ENCODE measurements around the gene PRLR. TPM values are rescaled to one million over a fixed set of nuclear protein-coding genes. Genes with fewer than 3 reads are reported as not detected.

Gene PRLR
- total RNA-seq, 1 experiment from 2014 or later: 0.59 TPM

DNA sequence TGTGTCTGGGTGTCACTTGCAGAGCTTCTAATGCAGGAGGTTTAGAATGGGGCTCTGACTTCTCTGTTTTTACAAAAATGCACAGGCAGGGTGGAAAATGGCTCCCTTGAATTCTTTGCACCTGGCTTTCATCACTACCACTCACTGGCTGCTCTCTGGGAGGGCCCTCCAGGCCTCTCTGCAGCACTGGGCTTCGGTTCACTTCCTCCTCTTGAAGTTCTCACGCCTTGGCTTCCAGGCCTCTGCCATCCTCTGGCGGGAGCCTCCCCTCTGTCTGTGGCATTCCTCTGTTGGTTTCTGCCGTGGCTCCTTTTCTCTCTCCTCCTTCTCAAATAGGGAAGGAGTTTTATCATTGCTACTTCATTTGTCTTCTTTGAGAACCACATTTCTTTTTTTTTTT lies 2.8 kb upstream of the PRLR start:
- Mint-ChIP-seq H3K4me1 (ENCODE audit: low read depth, unreplicated experiment) (peaks cover 21% of the 10 kb centered on the region), H3K27ac (ENCODE audit: unreplicated experiment) (no peak overlapping the region), H3K4me3 (ENCODE audit: low read depth, unreplicated experiment) (no peak overlapping the region), H3K36me3 (ENCODE audit: insufficient read depth, unreplicated experiment) (peaks cover 5% of the 10 kb centered on the region), H3K9me3 (ENCODE audit: low read depth, unreplicated experiment) (no peaks in the 10 kb centered on the region), H3K27me3 (ENCODE audit: unreplicated experiment) (peaks cover 43% of the 10 kb centered on the region)
- TF ChIP-seq, protein P1, sequence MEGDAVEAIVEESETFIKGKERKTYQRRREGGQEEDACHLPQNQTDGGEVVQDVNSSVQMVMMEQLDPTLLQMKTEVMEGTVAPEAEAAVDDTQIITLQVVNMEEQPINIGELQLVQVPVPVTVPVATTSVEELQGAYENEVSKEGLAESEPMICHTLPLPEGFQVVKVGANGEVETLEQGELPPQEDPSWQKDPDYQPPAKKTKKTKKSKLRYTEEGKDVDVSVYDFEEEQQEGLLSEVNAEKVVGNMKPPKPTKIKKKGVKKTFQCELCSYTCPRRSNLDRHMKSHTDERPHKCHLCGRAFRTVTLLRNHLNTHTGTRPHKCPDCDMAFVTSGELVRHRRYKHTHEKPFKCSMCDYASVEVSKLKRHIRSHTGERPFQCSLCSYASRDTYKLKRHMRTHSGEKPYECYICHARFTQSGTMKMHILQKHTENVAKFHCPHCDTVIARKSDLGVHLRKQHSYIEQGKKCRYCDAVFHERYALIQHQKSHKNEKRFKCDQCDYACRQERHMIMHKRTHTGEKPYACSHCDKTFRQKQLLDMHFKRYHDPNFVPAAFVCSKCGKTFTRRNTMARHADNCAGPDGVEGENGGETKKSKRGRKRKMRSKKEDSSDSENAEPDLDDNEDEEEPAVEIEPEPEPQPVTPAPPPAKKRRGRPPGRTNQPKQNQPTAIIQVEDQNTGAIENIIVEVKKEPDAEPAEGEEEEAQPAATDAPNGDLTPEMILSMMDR (IDR thresholded peaks at IDR 0.05; ENCODE audit: unreplicated experiment): no peak
- CTCF ChIA-PET: no interaction called here
- no TSS peak for BruUV-seq (replicated peaks)
- intact Hi-C loops (cut with micrococcal nuclease; ENCODE audit: unreplicated experiment): no loop called here
- DNase-seq: no peak

DNA sequence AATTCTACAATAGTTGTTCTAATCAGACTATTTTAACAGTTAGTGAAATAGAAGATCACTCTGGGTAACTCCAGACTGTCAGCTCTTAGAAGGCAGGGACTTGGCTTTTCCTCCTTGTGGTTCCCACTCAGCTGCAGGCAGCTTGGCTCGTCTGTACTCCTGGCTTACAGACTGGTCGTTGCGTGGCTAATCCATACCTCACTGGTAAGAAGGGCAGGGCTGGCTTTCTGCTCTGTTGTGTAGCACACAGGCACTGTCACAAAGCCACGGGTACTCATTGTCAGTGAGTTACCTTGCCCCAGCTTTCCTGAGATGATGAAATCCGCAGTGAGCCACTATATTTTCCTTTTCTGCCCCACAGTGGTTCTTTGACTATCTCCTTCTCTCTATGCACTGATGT lies 1.8 kb upstream of the PRLR start:
- H3K27ac Mint-ChIP-seq (ENCODE audit: unreplicated experiment): no peak overlapping the region

DNA sequence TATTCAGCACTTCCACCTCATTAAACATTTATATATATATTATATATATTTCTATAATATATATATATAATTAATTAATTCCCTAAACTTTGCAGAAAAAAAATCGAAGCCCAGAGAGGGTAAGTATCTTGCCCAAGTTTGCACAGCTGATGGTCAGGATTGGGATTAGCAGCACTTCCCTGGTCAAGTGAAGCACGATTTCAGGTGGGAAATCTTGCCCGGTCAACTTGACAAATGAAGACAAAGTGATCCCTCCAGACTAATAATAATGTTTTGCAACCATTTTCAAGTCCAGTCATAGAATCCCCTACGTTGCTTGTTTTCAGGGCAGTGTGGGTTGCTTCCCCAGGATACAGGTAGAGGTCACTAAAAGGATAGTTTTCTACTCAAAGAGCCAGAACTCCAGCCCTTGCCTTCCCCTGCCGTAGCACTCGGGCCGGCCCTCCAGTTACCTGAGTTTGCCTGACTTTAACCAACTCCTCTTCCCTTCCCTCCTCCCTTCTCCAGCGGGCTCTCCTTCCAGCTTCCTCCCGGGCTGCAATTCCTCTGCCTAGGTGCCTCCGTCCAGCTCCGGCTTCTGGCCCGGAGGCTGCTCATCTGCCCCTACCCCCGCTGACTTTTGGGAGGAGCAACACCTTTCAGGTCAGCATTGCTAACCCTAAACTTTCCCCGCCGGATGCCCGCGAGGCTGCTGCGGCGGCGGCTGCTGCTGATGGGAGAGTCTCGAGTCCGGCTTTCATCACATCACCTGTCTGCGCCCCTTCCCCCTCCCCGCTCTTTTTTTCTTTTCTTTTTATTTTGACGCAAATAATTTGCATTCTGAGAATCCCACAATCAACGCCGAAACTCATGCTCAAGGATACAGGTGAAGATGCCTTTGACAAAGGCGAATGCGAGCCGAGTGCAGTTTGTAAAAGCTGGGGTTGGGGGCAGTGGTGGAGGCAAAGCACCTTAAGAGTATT lies 930 bp downstream of the PRLR start:
- peaks cover 10% of the 10 kb centered on the region for H3K4me1 Mint-ChIP-seq (ENCODE audit: low read depth, unreplicated experiment)
- H3K27me3 Mint-ChIP-seq (ENCODE audit: unreplicated experiment): peaks cover 70% of the 10 kb centered on the region
- peak overlapping the region; percentile 72 for H3K4me3 Mint-ChIP-seq (ENCODE audit: low read depth, unreplicated experiment)
- intact Hi-C loops (cut with micrococcal nuclease; ENCODE audit: unreplicated experiment): loop anchor here (1.0 to 10.0 kb wide), 2 partner anchors 370 to 695 kb away; no protein-coding TSS in a partner anchor
- TF ChIP-seq, protein P1 (IDR thresholded peaks at IDR 0.05; ENCODE audit: unreplicated experiment): no peak
- peak; percentile 55 for DNase-seq
- peak overlapping the region; percentile 37 for H3K27ac Mint-ChIP-seq (ENCODE audit: unreplicated experiment)
- no TSS peak for BruUV-seq (replicated peaks)
- no peaks in the 10 kb centered on the region for H3K9me3 Mint-ChIP-seq (ENCODE audit: low read depth, unreplicated experiment)
- CTCF ChIA-PET: interaction anchor here (0.6 to 1.5 kb wide), 4 partner anchors 130 to 370 kb away, joined by 3 to 5 read pairs (median 3); no protein-coding TSS in a partner anchor
- H3K36me3 Mint-ChIP-seq (ENCODE audit: insufficient read depth, unreplicated experiment): peaks cover 5% of the 10 kb centered on the region

More for the DNA sequence above, 1.8 kb upstream of the PRLR start:
- H3K4me1 Mint-ChIP-seq (ENCODE audit: low read depth, unreplicated experiment): peaks cover 11% of the 10 kb centered on the region
- no peak for DNase-seq
- no TSS peak for BruUV-seq (replicated peaks)
- no peaks in the 10 kb centered on the region for H3K9me3 Mint-ChIP-seq (ENCODE audit: low read depth, unreplicated experiment)
- CTCF ChIA-PET: interaction anchor here (0.6 kb wide), 1 partner anchor 16 kb away, joined by 6 read pairs; no protein-coding TSS in a partner anchor
- TF ChIP-seq, protein P1 (IDR thresholded peaks at IDR 0.05; ENCODE audit: unreplicated experiment): no peak
- intact Hi-C loops (cut with micrococcal nuclease; ENCODE audit: unreplicated experiment): no loop called here
- H3K27me3 Mint-ChIP-seq (ENCODE audit: unreplicated experiment): peaks cover 53% of the 10 kb centered on the region
- H3K4me3 Mint-ChIP-seq (ENCODE audit: low read depth, unreplicated experiment): no peak overlapping the region
- H3K36me3 Mint-ChIP-seq (ENCODE audit: insufficient read depth, unreplicated experiment): peaks cover 5% of the 10 kb centered on the region

DNA sequence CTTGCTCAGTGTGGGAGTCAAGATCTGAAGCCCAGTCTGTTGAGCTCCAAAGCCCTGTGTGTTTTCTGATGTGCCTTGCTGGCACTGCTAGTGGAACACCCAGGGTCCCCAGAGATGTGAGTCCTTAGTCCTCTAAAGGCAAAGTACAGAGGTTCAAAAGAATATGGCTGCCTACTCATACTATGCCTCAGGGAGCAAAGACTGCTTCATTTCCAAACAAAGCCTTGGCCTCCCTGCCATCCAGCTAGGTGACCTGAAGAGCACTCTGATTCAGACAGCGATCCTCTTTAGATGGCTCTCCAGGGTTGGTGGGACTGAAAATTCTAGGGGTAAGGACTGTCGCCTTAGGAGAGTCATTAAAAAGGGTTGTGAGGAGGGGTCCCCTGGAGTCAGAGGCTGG lies 2.0 kb downstream of the PRLR start:
- no peak for DNase-seq
- intact Hi-C loops (cut with micrococcal nuclease; ENCODE audit: unreplicated experiment): loop anchor here (10.0 kb wide), 1 partner anchor 696 kb away; no protein-coding TSS in a partner anchor
- BruUV-seq (replicated peaks): no TSS peak
- no peak overlapping the region for H3K4me3 Mint-ChIP-seq (ENCODE audit: low read depth, unreplicated experiment)
- peaks cover 10% of the 10 kb centered on the region for H3K4me1 Mint-ChIP-seq (ENCODE audit: low read depth, unreplicated experiment)
- CTCF ChIA-PET: interaction anchor here (1.5 kb wide), 1 partner anchor 370 kb away, joined by 3 read pairs; no protein-coding TSS in a partner anchor
- H3K27me3 Mint-ChIP-seq (ENCODE audit: unreplicated experiment): peaks cover 79% of the 10 kb centered on the region
- TF ChIP-seq, protein P1 (IDR thresholded peaks at IDR 0.05; ENCODE audit: unreplicated experiment): no peak
- peaks cover 5% of the 10 kb centered on the region for H3K36me3 Mint-ChIP-seq (ENCODE audit: insufficient read depth, unreplicated experiment)
- H3K9me3 Mint-ChIP-seq (ENCODE audit: low read depth, unreplicated experiment): peaks cover 3% of the 10 kb centered on the region
- H3K27ac Mint-ChIP-seq (ENCODE audit: unreplicated experiment): no peak overlapping the region

Data from Calu3 (cell line).